NCI-H524 (cell line): ENCODE data around the gene MAOA.
"Not testable (repeated sequence)": the region's sequence is repeated elsewhere in the genome, so short reads cannot be mapped to it uniquely, and the experiment has no call there.

Source experiments
- DNase-seq, 2 experiments: peaks; one replicate each; lab custom pipeline; 2025; lab: John Stamatoyannopoulos, UW

MAOA gene

GRCh38 chrX:43663173-43663572 lies 7.1 kb downstream of the MAOA start:
- no peak for DNase-seq

- DNase-seq: no peak
These were observed 8.2 kb downstream of the MAOA start for GRCh38 chrX:43664258-43664657.

GRCh38 chrX:43664708-43665107 lies 8.6 kb downstream of the MAOA start:
- DNase-seq: no peak

- DNase-seq: no peak
These were observed 10.3 kb downstream of the MAOA start for GRCh38 chrX:43666311-43666912.

GRCh38 chrX:43675965-43676628 lies 20.0 kb downstream of the MAOA start:
- DNase-seq: not testable (repeated sequence)

GRCh38 chrX:43676971-43677572 lies 21.0 kb downstream of the MAOA start:
- peak in 1 of 2 experiments; percentile 45 for DNase-seq

- DNase-seq: no peak
These were observed 21.9 kb downstream of the MAOA start for GRCh38 chrX:43677993-43678392.

- no peak for DNase-seq
These were observed 23.0 kb downstream of the MAOA start for GRCh38 chrX:43679058-43679457.

- DNase-seq: no peak
These were observed 23.7 kb downstream of the MAOA start for GRCh38 chrX:43679778-43680177.

- no peak for DNase-seq
These were observed 26.6 kb downstream of the MAOA start for GRCh38 chrX:43682726-43683125.

- DNase-seq: no peak
These were observed 29.1 kb downstream of the MAOA start for GRCh38 chrX:43685221-43685620.

GRCh38 chrX:43688586-43688985 lies 32.5 kb downstream of the MAOA start:
- no peak for DNase-seq

- no peak for DNase-seq
These were observed 37.7 kb downstream of the MAOA start for GRCh38 chrX:43693602-43694406.

GRCh38 chrX:43699475-43699874 lies 43.4 kb downstream of the MAOA start:
- no peak for DNase-seq

GRCh38 chrX:43702079-43702524 lies 46.0 kb downstream of the MAOA start:
- no peak for DNase-seq

GRCh38 chrX:43702660-43703059 lies 46.6 kb downstream of the MAOA start:
- DNase-seq: no peak

- DNase-seq: no peak
These were observed 47.2 kb downstream of the MAOA start for GRCh38 chrX:43703211-43703791.

- no peak for DNase-seq
These were observed 50.8 kb downstream of the MAOA start for GRCh38 chrX:43706786-43707370.

GRCh38 chrX:43707812-43708548 lies 51.9 kb downstream of the MAOA start:
- no peak for DNase-seq

- DNase-seq: no peak
These were observed 60.0 kb downstream of the MAOA start for GRCh38 chrX:43716144-43716543.

GRCh38 chrX:43716696-43717095 lies 60.6 kb downstream of the MAOA start:
- DNase-seq: no peak
